Gastroesophageal sphincter (tissue), 4 donors: ENCODE data around the gene OLFML2A. TPM values are rescaled to one million over a fixed set of nuclear protein-coding genes. Genes with fewer than 3 reads are reported as not detected.
A peak's percentile ranks its signal among the peaks of the same experiment; 100 is the strongest.

Experiments
- ATAC-seq: fragments of 150-250 bp; one replicate; pipeline ENCODE4 v1.9.1; 2016; ENCODE audit warnings: mild to moderate bottlenecking, moderate library complexity
- H3K27ac ChIP-seq, 4 donors: fragments of 200-600 bp; sonication (generic) in 3 of 4; 1 replicate in 3 of 4; 2 replicates in 1 of 4; pipeline ENCODE4 v1.5.1; 2016 to 2019
- H3K27me3 ChIP-seq: fragments of 200-600 bp; sonication (generic); one replicate; pipeline ENCODE4 v1.5.1; 2019
- H3K36me3 ChIP-seq, 2 donors: fragments of 200-600 bp; sonication (generic); one replicate each; pipeline ENCODE4 v1.5.1; 2019; ENCODE audit warnings: control low read depth in 1 of 2
- H3K4me1 ChIP-seq, 3 donors: fragments of 200-600 bp; sonication (generic); 1 replicate in 2 of 3; 2 replicates in 1 of 3; pipeline ENCODE4 v1.5.1; 2016 to 2019; ENCODE audit warnings: control low read depth in 2 of 3
- H3K4me3 ChIP-seq, 2 donors: fragments of 200-600 bp; sonication (generic); one replicate each; pipeline ENCODE4 v1.5.1; 2019; ENCODE audit warnings: mild to moderate bottlenecking in 1 of 2, moderate library complexity in 1 of 2
- H3K9me3 ChIP-seq, 3 donors: fragments of 200-600 bp; sonication (generic); one replicate each; pipeline ENCODE4 v1.5.1; 2017 to 2019; ENCODE audit warnings: control low read depth in 2 of 3
- EP300 ChIP-seq: sonication (generic); formaldehyde crosslinking; IDR thresholded peaks from one replicate; pipeline ENCODE4 v1.6.1; 2017; ENCODE audit warnings: antibody characterized with exemption, mild to moderate bottlenecking
- POLR2A ChIP-seq, 2 donors: fragments of 450-650 bp; IDR thresholded peaks; one replicate each; pipeline ENCODE4 v1.6.1; 2017; ENCODE audit warnings: antibody characterized with exemption in 2 of 2, mild to moderate bottlenecking in 2 of 2, moderate library complexity in 1 of 2
- POLR2AphosphoS5 ChIP-seq: sonication (generic); formaldehyde crosslinking; IDR thresholded peaks from one replicate; pipeline ENCODE4 v1.6.1; 2017; ENCODE audit warnings: antibody characterized with exemption
- WGBS, 2 donors: methylation state at CpG; one replicate each; pipeline ENCODE4 v1.1.5; 2018; ENCODE audit warnings: low coverage in 1 of 2; 5-methylcytosine and 5-hydroxymethylcytosine counted together
- total RNA-seq, 4 donors: library from RNA; depleted of rRNA; stranded (reverse); fragments of >200 nt; gene quantifications; one replicate each; pipeline ENCODE4 v1.1.0, GENCODE V29; 2016
- TF ChIP-seq, protein P1 (sequence below), 4 experiments: fragments of 200-600 bp in 2 of 4; fragments of 450-650 bp in 2 of 4; sonication (generic) in 1 of 4; IDR thresholded peaks; one replicate each; pipeline ENCODE4 v1.5.1; 2017 to 2019; ENCODE audit warnings: antibody characterized with exemption in 4 of 4, mild to moderate bottlenecking in 2 of 4, moderate library complexity in 2 of 4

OLFML2A gene
- total RNA-seq, 4 donors from 2014 or later = 21.7 to 85.7 (median 43.2) TPM

DNA sequence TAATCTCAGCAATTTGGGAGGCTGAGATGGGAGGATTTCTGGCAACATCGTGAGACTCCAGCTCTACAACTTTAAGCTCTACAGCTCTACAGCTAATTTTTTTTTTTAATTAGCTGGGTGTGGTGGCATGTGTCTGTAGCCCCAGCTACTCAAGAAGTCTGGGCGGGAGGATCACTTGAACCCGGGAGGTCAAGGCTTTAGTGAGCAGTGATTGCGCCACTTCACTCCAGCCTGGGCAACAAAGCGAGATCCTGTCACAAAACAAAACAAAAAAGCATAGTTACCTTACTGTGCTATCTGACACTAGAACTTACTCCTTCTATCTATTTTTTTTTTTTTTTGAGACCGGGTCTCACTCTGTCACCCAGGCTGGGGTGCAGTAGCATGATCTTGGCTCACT, 70.0 kb downstream of the OLFML2A start:
- peaks cover 0 to 14% (median 0%) of the 10 kb centered on the region in 3 donors for H3K4me1 ChIP-seq
- no peak for ATAC-seq
- TF ChIP-seq POLR2AphosphoS5 (no peak), POLR2A (IDR thresholded peaks at IDR 0.05) (no peak), EP300 (no peak)
- TF ChIP-seq, protein P1, sequence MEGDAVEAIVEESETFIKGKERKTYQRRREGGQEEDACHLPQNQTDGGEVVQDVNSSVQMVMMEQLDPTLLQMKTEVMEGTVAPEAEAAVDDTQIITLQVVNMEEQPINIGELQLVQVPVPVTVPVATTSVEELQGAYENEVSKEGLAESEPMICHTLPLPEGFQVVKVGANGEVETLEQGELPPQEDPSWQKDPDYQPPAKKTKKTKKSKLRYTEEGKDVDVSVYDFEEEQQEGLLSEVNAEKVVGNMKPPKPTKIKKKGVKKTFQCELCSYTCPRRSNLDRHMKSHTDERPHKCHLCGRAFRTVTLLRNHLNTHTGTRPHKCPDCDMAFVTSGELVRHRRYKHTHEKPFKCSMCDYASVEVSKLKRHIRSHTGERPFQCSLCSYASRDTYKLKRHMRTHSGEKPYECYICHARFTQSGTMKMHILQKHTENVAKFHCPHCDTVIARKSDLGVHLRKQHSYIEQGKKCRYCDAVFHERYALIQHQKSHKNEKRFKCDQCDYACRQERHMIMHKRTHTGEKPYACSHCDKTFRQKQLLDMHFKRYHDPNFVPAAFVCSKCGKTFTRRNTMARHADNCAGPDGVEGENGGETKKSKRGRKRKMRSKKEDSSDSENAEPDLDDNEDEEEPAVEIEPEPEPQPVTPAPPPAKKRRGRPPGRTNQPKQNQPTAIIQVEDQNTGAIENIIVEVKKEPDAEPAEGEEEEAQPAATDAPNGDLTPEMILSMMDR (IDR thresholded peaks at IDR 0.05) = no peak
- no peak overlapping the region for H3K27ac ChIP-seq
- H3K9me3 ChIP-seq = no peaks in the 10 kb centered on the region
- no peak overlapping the region for H3K4me3 ChIP-seq
- no peaks in the 10 kb centered on the region for H3K27me3 ChIP-seq
- 97 to 100% methylated on average over 1 to 5 of the region's 6 CpGs for WGBS, 2 donors
- H3K36me3 ChIP-seq = no peaks in the 10 kb centered on the region

DNA sequence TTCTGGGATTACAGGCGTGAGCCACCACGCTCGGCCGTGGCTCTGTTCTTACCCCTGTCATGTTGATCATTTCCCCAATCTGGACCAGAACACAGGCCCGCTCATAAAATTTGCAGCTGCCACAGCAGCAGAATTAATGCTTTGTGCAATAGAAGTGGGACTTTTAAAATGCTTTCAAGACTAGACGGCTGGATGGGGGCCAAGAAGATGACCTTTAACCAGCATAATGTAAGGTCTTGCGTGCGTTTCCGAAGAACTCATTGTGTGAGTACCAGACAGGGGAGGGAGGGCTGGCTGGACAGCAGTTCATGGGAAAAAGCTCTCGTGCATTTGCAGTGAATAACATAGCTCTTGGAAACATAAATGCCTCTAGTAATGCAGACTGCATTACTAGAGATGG, 72.9 kb downstream of the OLFML2A start:
- Histone ChIP-seq H3K27me3 (no peaks in the 10 kb centered on the region), H3K4me3 (no peak overlapping the region), H3K4me1 (peaks cover 0 to 33% (median 9%) of the 10 kb centered on the region in 3 donors), H3K9me3 (no peaks in the 10 kb centered on the region), H3K36me3 (no peaks in the 10 kb centered on the region), H3K27ac (peak overlapping the region in 2 of 4 donors; percentile 33 to 41)
- WGBS, 2 donors = 14% methylated on average over 5 of the region's 10 CpGs; no CpG with 5 or more reads in 1 of the 2 donors
- ATAC-seq = no peak
- no peak for TF ChIP-seq POLR2A (IDR thresholded peaks at IDR 0.05)

DNA sequence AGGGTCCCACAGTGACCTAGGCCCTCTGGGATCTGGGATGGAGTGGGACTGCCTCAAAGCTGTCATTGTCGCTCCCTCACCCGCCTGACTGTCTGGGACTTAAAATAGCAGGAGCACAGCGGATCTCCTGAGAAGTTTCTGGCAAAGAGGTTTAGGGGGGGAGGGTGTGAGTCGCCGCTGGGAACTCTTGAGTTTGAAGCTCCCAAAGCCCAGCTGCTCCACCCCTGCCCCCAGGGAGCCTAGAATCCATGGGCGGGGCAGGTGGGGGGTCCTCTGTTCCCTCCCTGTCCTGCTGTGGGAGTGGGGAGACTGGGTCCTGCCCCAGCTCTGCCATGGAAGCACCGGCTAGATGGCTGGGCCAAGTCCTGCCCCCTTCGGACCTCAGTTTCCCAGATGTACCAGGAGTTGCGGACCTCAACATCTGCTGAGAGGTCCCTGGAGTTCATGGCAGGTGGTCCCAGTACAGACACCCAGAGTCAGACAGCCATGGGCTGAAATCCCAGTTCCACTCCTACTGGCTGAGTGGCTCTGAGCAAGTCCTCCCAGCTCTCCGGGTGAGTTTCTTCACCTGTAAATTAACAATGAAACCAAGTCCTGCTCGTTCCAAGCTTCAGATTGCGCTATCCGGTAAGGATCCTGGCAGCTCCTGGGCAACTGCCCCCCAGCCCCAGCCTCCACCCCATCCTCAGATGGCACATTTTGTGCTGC, 75.3 kb downstream of the OLFML2A start:
- ATAC-seq = no peak

DNA sequence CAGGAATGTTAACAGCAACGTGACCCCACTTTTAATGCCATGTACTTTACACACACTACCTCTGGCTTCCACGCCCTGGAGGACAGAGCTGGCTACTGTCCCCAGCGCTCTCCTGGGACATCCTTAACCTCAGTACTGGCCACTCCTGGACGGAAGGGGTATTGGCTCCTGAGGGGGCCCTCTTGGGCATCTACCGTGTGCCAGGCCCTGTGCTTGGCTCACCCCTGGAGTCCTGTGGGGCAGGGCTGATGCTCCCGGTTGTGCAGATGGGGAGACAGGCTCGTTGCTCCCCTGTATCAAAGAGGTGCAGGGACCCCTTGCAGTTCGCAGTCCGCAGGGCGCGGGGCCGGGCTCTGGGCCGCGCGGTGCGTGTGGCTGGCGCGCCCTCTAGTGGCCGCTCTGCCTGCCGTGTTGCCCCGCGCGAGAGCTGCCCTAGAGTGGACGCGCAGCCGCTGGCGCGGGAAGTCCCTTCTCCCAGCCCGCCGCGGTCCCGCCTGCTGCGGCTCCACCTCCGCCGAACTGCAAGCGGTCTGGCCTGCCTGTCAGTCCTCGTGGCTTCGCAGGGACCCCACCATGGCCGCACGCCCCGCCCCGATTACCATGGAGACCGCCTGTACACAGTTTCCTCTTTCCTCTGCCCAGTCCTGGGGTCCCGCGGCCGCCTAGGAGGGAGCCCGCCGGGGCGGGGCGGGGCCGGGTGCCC, 76.0 kb downstream of the OLFML2A start, which contains the start of gene WDR38:
Gene WDR38 (plus strand): TSS at position 632 of the 703 bp plus-strand sequence. CDS start 72 bp downstream, outside the sequence.
- peaks cover 0 to 33% (median 9%) of the 10 kb centered on the region in 3 donors for H3K4me1 ChIP-seq
- TF ChIP-seq, protein P1 (IDR thresholded peaks at IDR 0.05) = peak in 3 of 4 experiments; percentile 96 to 98 (median 98)
- TF ChIP-seq POLR2A (IDR thresholded peaks at IDR 0.05) = no peak
- no peaks in the 10 kb centered on the region for H3K27me3 ChIP-seq
- ATAC-seq = peak; percentile 91
- no peaks in the 10 kb centered on the region for H3K9me3 ChIP-seq
- WGBS, 2 donors = 0 to 7% methylated on average over 1 to 2 of the region's 51 CpGs
- peak within 1 kb of the TSS; percentile 16 to 53 for H3K4me3 ChIP-seq
- H3K27ac ChIP-seq = peak within 1 kb of the TSS in 3 of 4 donors; percentile 65 to 78 (median 66)
- H3K36me3 ChIP-seq = peaks cover 0 to 22% of the 10 kb centered on the region in 2 donors

More for the DNA sequence above, 75.3 kb downstream of the OLFML2A start:
- Histone ChIP-seq H3K9me3 (no peaks in the 10 kb centered on the region), H3K36me3 (peaks cover 0 to 15% of the 10 kb centered on the region in 2 donors), H3K4me3 (peak overlapping the region in 1 of 2 donors; percentile 53), H3K27me3 (no peaks in the 10 kb centered on the region), H3K4me1 (peaks cover 0 to 33% (median 9%) of the 10 kb centered on the region in 3 donors), H3K27ac (peak overlapping the region in 3 of 4 donors; percentile 65 to 78 (median 66))
- WGBS, 2 donors = 37 to 51% methylated on average over 5 to 6 of the region's 13 CpGs
- TF ChIP-seq, protein P1 (IDR thresholded peaks at IDR 0.05) = no peak
- no peak for TF ChIP-seq POLR2AphosphoS5
- TF ChIP-seq EP300 = no peak
- TF ChIP-seq POLR2A (IDR thresholded peaks at IDR 0.05) = no peak

DNA sequence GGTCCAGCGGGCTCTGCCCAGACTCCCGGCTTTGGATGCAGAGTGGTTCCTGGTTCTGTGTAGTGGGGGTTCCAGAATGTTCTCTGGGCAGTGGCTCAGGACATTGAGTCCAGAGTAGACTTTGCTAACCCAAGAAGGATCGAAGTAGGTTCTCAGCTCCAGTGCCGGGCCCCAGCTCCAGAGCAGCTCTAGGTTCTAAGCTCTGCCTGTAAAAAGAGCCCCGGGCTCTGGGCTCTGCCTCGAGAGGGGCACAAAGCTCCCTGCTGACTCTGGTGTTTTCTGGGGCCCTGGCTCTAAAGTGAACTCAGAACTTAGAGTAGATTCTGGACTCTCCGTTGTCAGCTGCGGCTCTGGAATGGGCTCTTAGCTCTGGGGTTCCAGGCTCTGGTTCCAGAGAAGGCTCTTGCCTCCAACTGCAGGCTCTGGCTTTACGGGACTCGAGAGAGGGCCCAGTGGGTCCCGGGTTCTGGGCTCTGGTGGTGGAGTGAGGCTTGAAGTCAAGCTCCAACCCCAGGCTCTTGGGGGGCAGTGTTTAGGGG, 76.7 kb downstream of the OLFML2A start:
- ATAC-seq = peak; percentile 24
- Histone ChIP-seq H3K4me3 (peak overlapping the region in 1 of 2 donors; percentile 53), H3K27me3 (no peaks in the 10 kb centered on the region), H3K4me1 (peaks cover 0 to 40% (median 9%) of the 10 kb centered on the region in 3 donors), H3K27ac (peak overlapping the region in 3 of 4 donors; percentile 65 to 78 (median 66)), H3K36me3 (peaks cover 0 to 29% of the 10 kb centered on the region in 2 donors), H3K9me3 (no peaks in the 10 kb centered on the region)
- 53% methylated on average over 3 of the region's 11 CpGs; no CpG with 5 or more reads in 1 of the 2 donors for WGBS, 2 donors
- no peak for TF ChIP-seq POLR2A (IDR thresholded peaks at IDR 0.05)
- no peak for TF ChIP-seq EP300
- TF ChIP-seq POLR2AphosphoS5 = no peak
- TF ChIP-seq, protein P1 (IDR thresholded peaks at IDR 0.05) = no peak
